HG03565 (cell line): Measurements from ENCODE around the gene RAB42.
"Not testable (repeated sequence)": the region's sequence is repeated elsewhere in the genome, so short reads cannot be mapped to it uniquely, and the experiment has no call there.

Experiments used
- ATAC-seq: cut with Tn5 transposase; IDR thresholded peaks from one replicate; pipeline ENCODE4 v1.9.1; 2021; ENCODE audit warnings: mild to moderate bottlenecking, moderate library complexity; ENCODE audit not compliant: unreplicated experiment

RAB42 gene

DNA sequence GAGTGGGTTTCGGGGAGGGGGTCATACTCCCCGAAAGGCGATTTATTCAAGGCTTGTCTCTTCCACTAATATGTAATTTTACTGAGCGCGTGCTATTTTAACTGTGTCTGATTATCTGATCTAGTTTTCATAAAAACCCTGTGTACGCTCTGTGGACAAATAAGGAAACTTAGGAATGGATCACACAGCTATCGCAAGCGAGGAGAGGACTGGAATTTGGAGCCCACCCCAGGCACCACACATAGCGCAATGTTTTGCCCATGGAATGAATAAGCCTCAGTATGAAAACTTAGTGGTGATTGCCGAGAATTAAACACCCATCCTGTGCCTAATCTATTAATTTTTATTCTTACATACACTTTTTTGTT lies 9.8 kb upstream of the RAB42 start:
- ATAC-seq: no peak

DNA sequence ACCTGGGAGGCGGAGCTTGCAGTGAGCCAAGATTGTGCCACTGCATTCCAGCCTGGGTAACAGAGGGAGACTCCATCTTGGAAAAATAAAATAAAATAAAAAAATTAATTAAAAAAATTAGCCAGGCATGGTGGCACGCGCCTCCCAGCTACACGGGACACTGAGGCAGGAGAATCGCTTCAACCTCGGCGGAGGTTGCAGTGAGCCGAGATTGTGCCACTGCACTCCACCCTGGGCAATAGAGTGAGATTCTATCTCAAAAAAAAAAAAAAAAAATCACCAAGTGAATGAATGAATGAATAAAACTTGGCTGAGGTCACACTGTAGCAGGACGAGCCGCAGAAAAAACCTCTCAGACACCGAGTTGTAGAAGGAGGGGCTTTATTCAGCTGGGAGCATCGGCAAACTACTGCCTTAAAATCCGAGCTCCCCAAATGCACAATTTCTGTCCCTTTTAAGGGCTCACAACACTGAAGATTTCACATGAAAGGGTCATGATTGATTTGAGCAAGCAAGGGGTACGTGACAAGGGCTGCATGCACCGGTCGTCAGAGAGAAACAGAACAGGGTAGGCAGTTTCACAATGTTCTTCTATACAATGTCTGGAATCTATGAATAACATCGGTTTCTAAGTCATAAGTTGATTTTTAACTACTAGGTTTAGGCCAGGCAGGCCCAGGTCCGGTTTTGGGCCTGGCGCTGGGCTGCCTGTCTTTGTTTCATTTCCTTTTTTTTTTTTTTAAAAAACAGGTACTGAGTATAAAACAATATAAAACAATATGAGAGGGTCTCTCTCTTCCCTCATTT lies 5.3 kb upstream of the RAB42 start:
- ATAC-seq: not testable (repeated sequence)

GRCh38 chr1:28592321-28593071 lies 431 bp downstream of the RAB42 start:
- no peak for ATAC-seq

GRCh38 chr1:28593988-28594356 lies 1.9 kb downstream of the RAB42 start:
- not testable (repeated sequence) for ATAC-seq

DNA sequence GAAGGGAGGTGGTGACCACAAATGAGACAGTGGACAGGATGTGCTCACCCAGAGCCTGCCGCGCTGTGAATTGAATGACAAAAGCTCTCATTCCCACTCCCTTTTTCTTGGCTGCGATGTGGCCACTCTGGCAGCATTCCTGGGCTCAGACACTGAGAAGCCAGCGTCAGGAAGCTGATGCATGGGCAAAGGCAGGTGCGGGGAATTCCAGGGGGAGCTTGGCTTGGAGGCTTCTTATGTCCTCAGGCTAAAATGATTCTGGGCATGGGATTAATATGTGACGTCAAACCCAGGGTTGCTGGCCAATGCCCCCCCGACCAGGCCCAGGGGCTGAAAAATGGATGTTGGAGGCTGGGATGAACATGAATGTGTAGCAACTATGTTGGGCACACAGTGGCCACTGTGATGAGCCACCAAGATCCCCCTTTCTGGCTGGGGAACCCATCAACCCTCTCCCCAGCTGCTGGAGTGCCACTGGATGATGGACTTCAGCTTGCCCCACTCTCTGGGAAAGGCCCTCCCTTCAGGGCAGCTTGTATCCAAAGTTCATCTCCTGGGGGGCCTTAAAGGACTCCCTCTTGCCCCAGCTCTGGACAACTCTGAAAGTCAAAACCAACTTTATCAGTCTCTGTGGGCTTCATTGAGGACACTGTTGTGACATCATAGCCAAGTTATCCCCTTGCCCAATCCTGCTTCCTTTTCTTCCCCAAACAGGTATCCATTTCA lies 2.8 kb downstream of the RAB42 start:
- not testable (repeated sequence) for ATAC-seq

GRCh38 chr1:28595412-28596191 lies 3.5 kb downstream of the RAB42 start:
- no peak for ATAC-seq

DNA sequence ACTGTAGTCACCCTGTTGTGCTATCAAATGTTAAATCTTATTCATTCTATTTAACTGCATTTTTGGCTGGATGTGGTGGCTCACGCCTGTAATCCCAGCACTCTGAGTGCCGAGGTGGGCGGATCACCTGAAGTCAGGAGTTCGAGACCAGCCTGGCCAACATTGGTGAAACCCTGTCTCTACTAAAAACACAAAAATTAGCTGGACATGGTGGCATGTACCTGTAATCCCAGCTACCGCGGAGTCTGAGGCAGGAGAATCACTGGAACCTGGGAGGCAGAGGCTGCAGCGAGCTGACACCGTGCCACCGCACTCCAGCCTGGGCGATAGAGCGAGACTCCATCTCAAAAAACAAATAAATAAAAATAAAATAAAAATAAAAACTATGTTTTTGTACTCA lies 4.2 kb downstream of the RAB42 start:
- not testable (repeated sequence) for ATAC-seq

DNA sequence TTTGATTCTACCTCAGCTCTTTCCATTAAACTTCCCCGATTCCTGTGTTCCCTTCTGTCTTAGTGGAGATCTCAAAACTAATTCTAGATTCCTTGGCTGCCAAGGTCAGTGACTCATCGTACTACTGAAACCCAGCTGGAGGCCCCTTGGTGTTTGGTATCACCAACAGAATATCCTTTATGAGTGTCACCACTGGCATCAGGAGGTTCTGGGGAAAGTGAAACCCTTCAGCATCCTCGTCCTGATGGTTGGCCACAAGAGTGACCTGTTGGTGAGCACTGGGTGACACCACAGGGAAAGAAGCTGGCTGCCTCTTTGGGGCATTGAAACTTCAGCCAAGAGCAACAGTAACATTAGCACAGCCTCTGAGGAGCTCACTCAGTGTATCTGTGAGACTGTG lies 9.6 kb downstream of the RAB42 start:
- no peak for ATAC-seq

GRCh38 chr1:28602536-28603439 lies 10.7 kb downstream of the RAB42 start:
- ATAC-seq: no peak

DNA sequence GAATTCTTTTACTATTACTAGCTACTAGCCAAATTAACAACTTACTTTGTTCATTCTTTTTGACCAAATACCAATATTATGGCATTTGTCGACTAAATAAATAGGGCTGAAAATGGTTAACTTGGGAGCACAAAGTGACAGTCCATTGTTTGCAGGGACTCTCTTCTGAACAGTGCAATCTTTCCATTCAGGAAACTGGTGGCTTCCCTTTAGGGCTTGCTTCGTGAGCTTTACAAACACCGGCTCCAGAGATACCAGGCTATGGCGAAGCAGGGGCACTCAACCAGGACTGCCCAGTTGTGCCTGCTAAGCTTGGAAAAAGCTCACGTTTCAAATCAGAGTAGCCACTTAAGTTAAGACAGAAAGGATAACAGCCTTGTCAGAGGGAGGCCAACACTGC lies 12.3 kb downstream of the RAB42 start:
- ATAC-seq: no peak

GRCh38 chr1:28604962-28605361 lies 12.9 kb downstream of the RAB42 start:
- ATAC-seq: no peak

GRCh38 chr1:28606771-28607170 lies 14.7 kb downstream of the RAB42 start:
- no peak for ATAC-seq

DNA sequence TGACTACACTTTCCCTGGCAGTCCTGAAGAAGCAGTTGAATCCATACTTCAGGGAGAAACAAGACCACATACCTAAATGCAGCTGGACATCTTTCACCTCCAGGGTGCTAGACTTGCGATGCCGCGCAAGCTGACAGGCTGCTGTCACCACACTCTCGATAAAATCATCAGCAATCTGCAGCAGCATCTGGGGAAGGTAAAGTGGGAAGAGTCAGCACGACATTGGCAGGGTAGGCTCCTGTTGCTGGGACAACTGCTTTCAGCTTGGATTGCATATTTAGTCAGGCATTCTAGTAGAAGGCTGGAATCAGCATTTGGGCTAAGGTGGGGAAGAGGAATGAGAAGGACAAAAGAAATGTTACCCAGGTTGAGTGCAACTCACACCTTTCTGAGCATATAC lies 21.1 kb downstream of the RAB42 start:
- no peak for ATAC-seq

GRCh38 chr1:28631713-28632112 lies 39.6 kb downstream of the RAB42 start:
- ATAC-seq: no peak

DNA sequence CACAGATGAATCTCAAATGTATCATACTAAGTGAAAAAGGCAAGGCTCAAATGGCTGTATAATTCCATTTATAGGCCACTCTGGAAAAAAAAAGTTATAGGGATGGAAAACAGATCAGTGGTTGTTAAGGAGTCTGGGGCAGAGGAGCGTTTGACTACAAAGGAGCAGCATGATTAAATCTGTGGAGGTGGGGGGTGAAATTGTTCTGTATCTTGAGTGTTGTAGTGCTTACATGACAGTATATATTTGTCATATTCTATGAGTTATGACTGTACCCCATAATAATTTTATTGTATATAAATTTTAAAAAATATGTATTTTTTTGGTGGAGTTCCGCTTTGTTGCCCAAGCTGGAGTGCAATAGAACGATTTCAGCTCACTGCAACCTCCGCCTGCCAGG lies 40.5 kb downstream of the RAB42 start:
- ATAC-seq: no peak

- no peak for ATAC-seq
Measured at GRCh38 chr1:28640766-28641165, 48.7 kb downstream of the RAB42 start.

- no peak for ATAC-seq
Measured at GRCh38 chr1:28642056-28642846, 50.2 kb downstream of the RAB42 start.

DNA sequence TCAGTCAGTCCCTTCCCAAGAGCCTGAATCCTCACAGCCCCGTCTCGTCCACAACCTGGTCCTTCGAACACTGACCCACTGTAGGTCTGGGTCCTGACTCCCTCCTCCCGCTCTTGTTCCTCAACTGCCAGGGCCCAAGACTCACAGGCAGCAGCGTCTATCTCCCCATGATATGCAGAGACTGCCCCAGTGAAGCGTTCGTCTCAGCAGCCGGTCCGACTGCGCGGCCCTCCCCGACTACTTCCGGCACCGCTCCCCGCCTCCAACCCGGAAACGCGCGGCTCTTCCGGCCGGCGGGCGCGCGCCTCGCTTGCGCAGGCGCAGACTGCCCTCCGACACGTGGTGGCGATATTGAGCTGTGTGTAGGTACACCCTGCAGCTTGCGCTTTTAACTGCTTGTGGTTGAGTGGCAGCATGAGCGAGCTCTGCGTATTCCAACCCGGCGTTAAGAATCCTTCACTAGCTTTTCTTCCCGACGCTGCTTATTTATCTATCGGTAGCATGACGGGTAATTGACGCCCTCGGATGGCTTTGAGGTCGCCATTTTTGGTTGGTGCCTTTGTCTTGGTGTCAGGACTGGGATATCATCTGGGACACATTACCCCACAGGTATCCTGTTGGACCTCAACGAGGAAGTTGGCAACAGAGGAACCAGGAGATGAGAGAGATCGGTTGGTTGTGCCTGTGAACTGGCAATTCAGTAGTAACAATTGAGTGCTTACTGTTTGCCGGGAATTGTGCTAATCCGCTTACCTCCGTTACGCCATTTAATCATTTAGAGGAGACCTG lies 51.0 kb downstream of the RAB42 start, which contains the start of gene TAF12:
TAF12 (minus strand) TSS at position 221 of the 789 bp plus-strand sequence. CDS start 20,986 bp downstream, outside the sequence.
- ATAC-seq: peak; percentile 71
